ENCODE measurements around the gene SP8. TPM values are rescaled to one million over a fixed set of nuclear protein-coding genes. Genes with fewer than 3 reads are reported as not detected.
A peak's percentile ranks its signal among the peaks of the same experiment; 100 is the strongest.

The SP8 gene
- total RNA-seq, 1 donor from 2014 or later: not detected

GRCh38 chr7:20799566-20800366 lies 13.1 kb upstream of the SP8 start:
- no peak overlapping the region for H3K4me3 Mint-ChIP-seq (ENCODE audit: low read depth)
- peaks cover 43% of the 10 kb centered on the region for H3K27me3 Mint-ChIP-seq (ENCODE audit: low read depth)
- intact Hi-C loops (cut with micrococcal nuclease): loop anchor here (2.0 to 10.0 kb wide), 2 partner anchors 17 to 1655 kb away; partner anchors contain the start of gene FERD3L

GRCh38 chr7:20798694-20799121 lies 12.0 kb upstream of the SP8 start:
- intact Hi-C loops (cut with micrococcal nuclease): loop anchor here (2.0 to 10.0 kb wide), 2 partner anchors 16 to 1654 kb away; partner anchors contain the start of gene FERD3L
- Mint-ChIP-seq H3K9me3 (no peaks in the 10 kb centered on the region), H3K4me3 (ENCODE audit: low read depth) (peak overlapping the region; percentile 69), H3K27ac (no peak overlapping the region), H3K4me1 (ENCODE audit: low read depth) (peaks cover 13% of the 10 kb centered on the region), H3K36me3 (ENCODE audit: low read depth) (no peaks in the 10 kb centered on the region), H3K27me3 (ENCODE audit: low read depth) (peaks cover 53% of the 10 kb centered on the region)
- DNase-seq (ENCODE audit: low spot score): no peak

More at GRCh38 chr7:20799566-20800366, 13.1 kb upstream of the SP8 start:
- H3K27ac Mint-ChIP-seq: no peak overlapping the region
- DNase-seq (ENCODE audit: low spot score): no peak
- H3K4me1 Mint-ChIP-seq (ENCODE audit: low read depth): peaks cover 13% of the 10 kb centered on the region
- no peaks in the 10 kb centered on the region for H3K36me3 Mint-ChIP-seq (ENCODE audit: low read depth)
- no peaks in the 10 kb centered on the region for H3K9me3 Mint-ChIP-seq

GRCh38 chr7:20798081-20798693 lies 11.5 kb upstream of the SP8 start:
- intact Hi-C loops (cut with micrococcal nuclease): loop anchor here (2.0 to 10.0 kb wide), 2 partner anchors 15 to 1653 kb away; partner anchors contain the start of gene FERD3L
- Mint-ChIP-seq H3K4me3 (ENCODE audit: low read depth) (no peak overlapping the region), H3K9me3 (no peaks in the 10 kb centered on the region), H3K27ac (no peak overlapping the region), H3K36me3 (ENCODE audit: low read depth) (no peaks in the 10 kb centered on the region), H3K4me1 (ENCODE audit: low read depth) (peaks cover 13% of the 10 kb centered on the region), H3K27me3 (ENCODE audit: low read depth) (peaks cover 58% of the 10 kb centered on the region)
- no peak for DNase-seq (ENCODE audit: low spot score)

- peaks cover 61% of the 10 kb centered on the region for H3K27me3 Mint-ChIP-seq (ENCODE audit: low read depth)
- intact Hi-C loops (cut with micrococcal nuclease): loop anchor here (2.0 to 10.0 kb wide), 2 partner anchors 15 to 1653 kb away; partner anchors contain the start of gene FERD3L
- H3K4me1 Mint-ChIP-seq (ENCODE audit: low read depth): peaks cover 13% of the 10 kb centered on the region
- H3K4me3 Mint-ChIP-seq (ENCODE audit: low read depth): peak overlapping the region; percentile 82
- H3K27ac Mint-ChIP-seq: no peak overlapping the region
- no peaks in the 10 kb centered on the region for H3K9me3 Mint-ChIP-seq
- H3K36me3 Mint-ChIP-seq (ENCODE audit: low read depth): no peaks in the 10 kb centered on the region
- no peak for DNase-seq (ENCODE audit: low spot score)
Measured at GRCh38 chr7:20797462-20798080, 10.9 kb upstream of the SP8 start.

GRCh38 chr7:20797042-20797461 lies 10.4 kb upstream of the SP8 start:
- peaks cover 13% of the 10 kb centered on the region for H3K4me1 Mint-ChIP-seq (ENCODE audit: low read depth)
- no peak for DNase-seq (ENCODE audit: low spot score)
- H3K27me3 Mint-ChIP-seq (ENCODE audit: low read depth): peaks cover 66% of the 10 kb centered on the region
- no peak overlapping the region for H3K27ac Mint-ChIP-seq
- intact Hi-C loops (cut with micrococcal nuclease): loop anchor here (10.0 kb wide), 1 partner anchor 1652 kb away; the partner anchor contains the start of gene FERD3L
- no peaks in the 10 kb centered on the region for H3K36me3 Mint-ChIP-seq (ENCODE audit: low read depth)
- H3K4me3 Mint-ChIP-seq (ENCODE audit: low read depth): peak overlapping the region; percentile 82
- H3K9me3 Mint-ChIP-seq: no peaks in the 10 kb centered on the region

GRCh38 chr7:20796500-20796899 lies 9.8 kb upstream of the SP8 start:
- DNase-seq (ENCODE audit: low spot score): no peak
- Mint-ChIP-seq H3K9me3 (no peaks in the 10 kb centered on the region), H3K4me3 (ENCODE audit: low read depth) (no peak overlapping the region), H3K4me1 (ENCODE audit: low read depth) (peaks cover 13% of the 10 kb centered on the region), H3K36me3 (ENCODE audit: low read depth) (no peaks in the 10 kb centered on the region), H3K27ac (no peak overlapping the region), H3K27me3 (ENCODE audit: low read depth) (peaks cover 72% of the 10 kb centered on the region)
- intact Hi-C loops (cut with micrococcal nuclease): loop anchor here (1.0 to 10.0 kb wide), 2 partner anchors 8 to 1652 kb away; partner anchors contain the start of gene FERD3L

- H3K36me3 Mint-ChIP-seq (ENCODE audit: low read depth): no peaks in the 10 kb centered on the region
- intact Hi-C loops (cut with micrococcal nuclease): loop anchor here (1.0 to 10.0 kb wide), 2 partner anchors 8 to 1651 kb away; partner anchors contain the start of gene FERD3L
- DNase-seq (ENCODE audit: low spot score): no peak
- no peak overlapping the region for H3K27ac Mint-ChIP-seq
- H3K4me1 Mint-ChIP-seq (ENCODE audit: low read depth): peaks cover 13% of the 10 kb centered on the region
- no peaks in the 10 kb centered on the region for H3K9me3 Mint-ChIP-seq
- H3K4me3 Mint-ChIP-seq (ENCODE audit: low read depth): no peak overlapping the region
- peaks cover 78% of the 10 kb centered on the region for H3K27me3 Mint-ChIP-seq (ENCODE audit: low read depth)
Measured at GRCh38 chr7:20795881-20796280, 9.2 kb upstream of the SP8 start.

GRCh38 chr7:20795361-20795760 lies 8.7 kb upstream of the SP8 start:
- H3K36me3 Mint-ChIP-seq (ENCODE audit: low read depth): no peaks in the 10 kb centered on the region
- intact Hi-C loops (cut with micrococcal nuclease): loop anchor here (10.0 kb wide), 1 partner anchor 1651 kb away; the partner anchor contains the start of gene FERD3L
- H3K4me3 Mint-ChIP-seq (ENCODE audit: low read depth): no peak overlapping the region
- no peak for DNase-seq (ENCODE audit: low spot score)
- no peaks in the 10 kb centered on the region for H3K9me3 Mint-ChIP-seq
- peaks cover 82% of the 10 kb centered on the region for H3K27me3 Mint-ChIP-seq (ENCODE audit: low read depth)
- H3K4me1 Mint-ChIP-seq (ENCODE audit: low read depth): peaks cover 13% of the 10 kb centered on the region
- H3K27ac Mint-ChIP-seq: no peak overlapping the region

GRCh38 chr7:20794676-20795075 lies 8.0 kb upstream of the SP8 start:
- no peak for DNase-seq (ENCODE audit: low spot score)
- H3K4me3 Mint-ChIP-seq (ENCODE audit: low read depth): no peak overlapping the region
- intact Hi-C loops (cut with micrococcal nuclease): loop anchor here (5.0 to 10.0 kb wide), 2 partner anchors 462 to 1650 kb away; partner anchors contain the start of genes FERD3L and ITGB8
- H3K36me3 Mint-ChIP-seq (ENCODE audit: low read depth): no peaks in the 10 kb centered on the region
- no peak overlapping the region for H3K27ac Mint-ChIP-seq
- H3K27me3 Mint-ChIP-seq (ENCODE audit: low read depth): peaks cover 82% of the 10 kb centered on the region
- H3K9me3 Mint-ChIP-seq: no peaks in the 10 kb centered on the region
- peaks cover 13% of the 10 kb centered on the region for H3K4me1 Mint-ChIP-seq (ENCODE audit: low read depth)

GRCh38 chr7:20793694-20794394 lies 7.2 kb upstream of the SP8 start:
- Mint-ChIP-seq H3K4me3 (ENCODE audit: low read depth) (no peak overlapping the region), H3K36me3 (ENCODE audit: low read depth) (no peaks in the 10 kb centered on the region), H3K4me1 (ENCODE audit: low read depth) (peaks cover 12% of the 10 kb centered on the region), H3K27ac (no peak overlapping the region), H3K9me3 (no peaks in the 10 kb centered on the region), H3K27me3 (ENCODE audit: low read depth) (peaks cover 79% of the 10 kb centered on the region)
- intact Hi-C loops (cut with micrococcal nuclease): loop anchor here (5.0 to 10.0 kb wide), 2 partner anchors 462 to 1649 kb away; partner anchors contain the start of genes FERD3L and ITGB8
- DNase-seq (ENCODE audit: low spot score): no peak

- Mint-ChIP-seq H3K27me3 (ENCODE audit: low read depth) (peaks cover 81% of the 10 kb centered on the region), H3K9me3 (no peaks in the 10 kb centered on the region), H3K4me1 (ENCODE audit: low read depth) (peaks cover 9% of the 10 kb centered on the region), H3K4me3 (ENCODE audit: low read depth) (no peak overlapping the region), H3K27ac (no peak overlapping the region), H3K36me3 (ENCODE audit: low read depth) (no peaks in the 10 kb centered on the region)
- intact Hi-C loops (cut with micrococcal nuclease): loop anchor here (5.0 to 10.0 kb wide), 2 partner anchors 461 to 1648 kb away; partner anchors contain the start of genes FERD3L and ITGB8
- DNase-seq (ENCODE audit: low spot score): no peak
Measured at GRCh38 chr7:20793248-20793647, 6.6 kb upstream of the SP8 start.

Measured in activated T-helper 2 cell treated with anti-CD3 and anti-CD28 coated beads, Interferon-gamma antibody, Interleukin-2, Interleukin-4, amounts not matched to agents 10 μg/mL and 5 μg/mL and 100 μg/mL, durations not matched to agents 14 hours and 24 hours and 36 hours (primary cell).